ENCODE measurements around the gene PLCB1.

DNA sequence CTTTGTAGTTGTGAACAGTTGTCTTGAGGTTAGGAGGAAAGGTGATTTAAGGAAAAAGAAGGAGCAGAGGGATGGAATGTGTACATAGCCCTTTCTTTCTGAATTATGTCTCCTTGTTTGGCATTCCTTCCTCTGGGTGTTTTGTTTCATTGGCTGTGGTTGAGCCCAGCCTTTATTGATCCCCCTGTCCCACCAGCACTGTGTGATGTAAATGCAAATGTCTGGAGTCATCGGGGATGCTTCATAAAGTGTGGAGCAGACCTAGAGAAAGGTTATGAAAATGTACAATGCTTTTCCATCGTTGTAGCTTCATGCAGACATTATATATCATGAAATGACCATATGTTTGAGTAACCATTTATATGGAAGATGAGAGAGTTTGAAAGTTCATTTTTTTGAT is 164.5 kb downstream of the PLCB1 start:
- no peak for TF ChIP-seq POLR2AphosphoS5 (IDR thresholded peaks at IDR 0.05; ENCODE audit: low read depth, low read length)
- TF ChIP-seq TAF1 (IDR thresholded peaks at IDR 0.05; ENCODE audit: borderline replicate concordance, insufficient read depth, low read length) = no peak
- TF ChIP-seq, protein P1, sequence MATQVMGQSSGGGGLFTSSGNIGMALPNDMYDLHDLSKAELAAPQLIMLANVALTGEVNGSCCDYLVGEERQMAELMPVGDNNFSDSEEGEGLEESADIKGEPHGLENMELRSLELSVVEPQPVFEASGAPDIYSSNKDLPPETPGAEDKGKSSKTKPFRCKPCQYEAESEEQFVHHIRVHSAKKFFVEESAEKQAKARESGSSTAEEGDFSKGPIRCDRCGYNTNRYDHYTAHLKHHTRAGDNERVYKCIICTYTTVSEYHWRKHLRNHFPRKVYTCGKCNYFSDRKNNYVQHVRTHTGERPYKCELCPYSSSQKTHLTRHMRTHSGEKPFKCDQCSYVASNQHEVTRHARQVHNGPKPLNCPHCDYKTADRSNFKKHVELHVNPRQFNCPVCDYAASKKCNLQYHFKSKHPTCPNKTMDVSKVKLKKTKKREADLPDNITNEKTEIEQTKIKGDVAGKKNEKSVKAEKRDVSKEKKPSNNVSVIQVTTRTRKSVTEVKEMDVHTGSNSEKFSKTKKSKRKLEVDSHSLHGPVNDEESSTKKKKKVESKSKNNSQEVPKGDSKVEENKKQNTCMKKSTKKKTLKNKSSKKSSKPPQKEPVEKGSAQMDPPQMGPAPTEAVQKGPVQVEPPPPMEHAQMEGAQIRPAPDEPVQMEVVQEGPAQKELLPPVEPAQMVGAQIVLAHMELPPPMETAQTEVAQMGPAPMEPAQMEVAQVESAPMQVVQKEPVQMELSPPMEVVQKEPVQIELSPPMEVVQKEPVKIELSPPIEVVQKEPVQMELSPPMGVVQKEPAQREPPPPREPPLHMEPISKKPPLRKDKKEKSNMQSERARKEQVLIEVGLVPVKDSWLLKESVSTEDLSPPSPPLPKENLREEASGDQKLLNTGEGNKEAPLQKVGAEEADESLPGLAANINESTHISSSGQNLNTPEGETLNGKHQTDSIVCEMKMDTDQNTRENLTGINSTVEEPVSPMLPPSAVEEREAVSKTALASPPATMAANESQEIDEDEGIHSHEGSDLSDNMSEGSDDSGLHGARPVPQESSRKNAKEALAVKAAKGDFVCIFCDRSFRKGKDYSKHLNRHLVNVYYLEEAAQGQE (IDR thresholded peaks at IDR 0.05; ENCODE audit: insufficient read depth in 1 of 2, low read depth in 2 of 2, low read length in 2 of 2) = no peak
- TF ChIP-seq FOXP2 (optimal IDR thresholded peaks at IDR 0.05; ENCODE audit: borderline replicate concordance, extremely low read depth, extremely low read length, insufficient read depth) = no peak
- no peak for TF ChIP-seq SIN3A (IDR thresholded peaks at IDR 0.05; ENCODE audit: borderline replicate concordance, insufficient read depth, low read length)
